HepG2 (cell line): ENCODE measurements around the gene MYOZ3. TPM values are rescaled to one million over a fixed set of nuclear protein-coding genes. Genes with fewer than 3 reads are reported as not detected.
A peak's percentile ranks its signal among the peaks of the same experiment; 100 is the strongest.

ENCODE experiments used
- ATAC-seq: fragments of 200-7000 bp; cut with Tn5 transposase; 3 replicates; pipeline ENCODE4 v1.9.1; 2020; ENCODE audit warnings: mild to moderate bottlenecking, moderate library complexity
- BruUV-seq: library from RNA; stranded (reverse); fragments of 400-500 nt; replicated peaks from 2 replicates; lab custom pipeline; 2021; lab: Mats Ljungman, UMichigan
- CTCF ChIA-PET: fragments of 300-600 bp; formaldehyde crosslinking; extraction: SDS; loops from one replicate; lab custom pipeline; 2021; ENCODE audit warnings: low total read pairs, inconsistent platforms, low intra/inter-chr PET ratio; lab: Yijun Ruan, JAX
- POLR2A ChIA-PET: fragments of 350-600 bp; sonication (Branson Sonifier 250); formaldehyde crosslinking; loops from one replicate; lab custom pipeline; 2020; ENCODE audit warnings: antibody characterized with exemption, inconsistent platforms; lab: Yijun Ruan, JAX
- DNase-seq: peaks from one replicate; pipeline ENCODE4 v3.0.0-alpha.2; 2015; ENCODE audit warnings: low spot score
- FAIRE-seq: peaks from 3 replicates; lab custom pipeline; 2011; peaks lifted over from hg19 to GRCh38; lab: Jason Lieb, UNC
- H2AFZ ChIP-seq: one replicate; pipeline ENCODE4 v1.6.1; 2011; ENCODE audit warnings: low read length, inconsistent platforms
- H3K27ac ChIP-seq: fragments of 300-600 bp; 3 replicates; pipeline ENCODE4 v1.8.0; 2011; ENCODE audit warnings: mixed run types, mild to moderate bottlenecking, mixed read lengths, low read length, inconsistent platforms; ENCODE audit not compliant: insufficient read depth; ENCODE audit errors: extremely low read length
- H3K27me3 ChIP-seq, 2 experiments: fragments of 200-600 bp in 1 of 2; 2 replicates in 1 of 2; 3 replicates in 1 of 2; pipeline versions ENCODE4 v1.6.0 to v1.8.0; 2011; ENCODE audit warnings: low read length in 2 of 2, mild to moderate bottlenecking in 2 of 2, moderate library complexity in 2 of 2, inconsistent platforms in 1 of 2; ENCODE audit not compliant: insufficient read depth in 2 of 2, control insufficient read depth in 1 of 2
- H3K36me3 ChIP-seq, 2 experiments: fragments of 200-600 bp in 1 of 2; replicated peaks in 1 of 2; 2 replicates in 1 of 2; 3 replicates in 1 of 2; pipeline versions ENCODE4 v1.5.1 to v1.8.0; 2011; ENCODE audit warnings: low read length in 2 of 2, inconsistent platforms in 1 of 2; ENCODE audit not compliant: insufficient read depth in 2 of 2, control insufficient read depth in 1 of 2
- H3K4me1 ChIP-seq: 2 replicates; pipeline ENCODE4 v1.5.1; 2012; ENCODE audit warnings: low read length, inconsistent platforms; ENCODE audit not compliant: insufficient read depth
- H3K4me2 ChIP-seq: 2 replicates; pipeline ENCODE4 v1.6.0; 2011; ENCODE audit warnings: low read depth, low read length, inconsistent platforms
- H3K4me3 ChIP-seq, 3 experiments: fragments of 200-600 bp in 1 of 3; sonication (generic), shearing (Covaris generic) in 1 of 3; replicated peaks in 1 of 3; 2 replicates each; pipeline ENCODE4 v1.5.1; 2011 to 2016; ENCODE audit warnings: low read length in 3 of 3, inconsistent platforms in 2 of 3, low read depth in 2 of 3, mild to moderate bottlenecking in 2 of 3, control low read depth in 1 of 3, mixed read lengths in 1 of 3; ENCODE audit not compliant: insufficient read depth in 1 of 3
- H3K79me2 ChIP-seq: one replicate; pipeline ENCODE4 v1.6.1; 2011; ENCODE audit warnings: low read length, inconsistent platforms; ENCODE audit not compliant: insufficient read depth
- H3K9ac ChIP-seq: 2 replicates; pipeline ENCODE4 v1.6.0; 2011; ENCODE audit warnings: mild to moderate bottlenecking, low read depth, low read length, inconsistent platforms; ENCODE audit not compliant: insufficient read depth
- H3K9me3 ChIP-seq: 2 replicates; pipeline ENCODE4 v1.5.1; 2012; ENCODE audit warnings: mild to moderate bottlenecking, low read length
- H4K20me1 ChIP-seq: 2 replicates; pipeline ENCODE4 v1.6.0; 2011; ENCODE audit warnings: inconsistent platforms, mild to moderate bottlenecking, low read length, moderate library complexity; ENCODE audit not compliant: insufficient read depth
- HNF4A ChIP-seq: sonication (generic); formaldehyde crosslinking; IDR thresholded peaks from 2 replicates; pipeline ENCODE4 v1.4.0; 2020; ENCODE audit warnings: missing genetic modification reagents
- PLRG1 ChIP-seq: fragments of 450-650 bp; conservative IDR thresholded peaks from 2 replicates; pipeline ENCODE4 v1.6.1; 2016
- RAD21 ChIP-seq: fragments of 450-650 bp; formaldehyde crosslinking; IDR thresholded peaks from 2 replicates; pipeline ENCODE4 v1.5.0; 2020; ENCODE audit warnings: mild to moderate bottlenecking
- ZNF766 ChIP-seq: sonication (generic); formaldehyde crosslinking; IDR thresholded peaks from 2 replicates; pipeline ENCODE4 v1.5.0; 2020; ENCODE audit warnings: missing genetic modification reagents, borderline replicate concordance
- WGBS: methylation state at CpG from one replicate; pipeline ENCODE4 v1.1.6; 2017; ENCODE audit warnings: low lambda C conversion rate; 5-methylcytosine and 5-hydroxymethylcytosine counted together
- in situ Hi-C: cut with HindIII; loops from 2 replicates; pipeline ENCODE4 v1.10.0; 2017; ENCODE audit warnings: low pct_unique_long_range_greater_than_20kb; ENCODE audit not compliant: extremely low pct_ligation_motif_present
- intact Hi-C: fragments of 100-400 bp; cut with micrococcal nuclease; formaldehyde crosslinking; loops from one replicate; pipeline ENCODE4 v1.10.0; 2022; ENCODE audit not compliant: unreplicated experiment
- polyA plus RNA-seq, 8 experiments: library from polyadenylated mRNA; depleted of rRNA in 3 of 8; stranded (reverse) in 7 of 8; unstranded in 1 of 8; fragments of >200 nt; fragmentation: Illumina TruSeq in 4 of 8; extraction: Trizol in 4 of 8; gene quantifications; 2 replicates each; pipeline versions ENCODE4 v1.2.1 to v1.2.3, GENCODE V29; 2011 to 2016; ENCODE audit warnings: low read depth in 4 of 8, missing spikeins in 1 of 8, mixed read lengths in 1 of 8; ENCODE audit not compliant: insufficient read depth in 1 of 8
- total RNA-seq, 5 experiments: library from RNA; depleted of rRNA; stranded (reverse); fragments of >200 nt; fragmentation: Illumina TruSeq; extraction: Trizol; gene quantifications; 2 replicates each; pipeline ENCODE4 v1.2.3, GENCODE V29; 2016; ENCODE audit warnings: low read depth in 1 of 5
- TF ChIP-seq, protein P1 (sequence below): IDR thresholded peaks from 2 replicates; pipeline ENCODE4 v1.6.1; 2016; ENCODE audit warnings: mild to moderate bottlenecking, missing biosample characterization, missing genetic modification reagents
- TF ChIP-seq, protein P2 (sequence below): sonication (generic); formaldehyde crosslinking; IDR thresholded peaks from 2 replicates; pipeline ENCODE4 v1.5.0; 2020; ENCODE audit warnings: mild to moderate bottlenecking, missing genetic modification reagents, moderate library complexity

Gene MYOZ3
- total and polyA plus RNA-seq, 2 of the 13 experiments (the other 11 are each of a cell fraction or from before 2014, with no cell fraction given) = 0.05 TPM; not detected in 1

DNA sequence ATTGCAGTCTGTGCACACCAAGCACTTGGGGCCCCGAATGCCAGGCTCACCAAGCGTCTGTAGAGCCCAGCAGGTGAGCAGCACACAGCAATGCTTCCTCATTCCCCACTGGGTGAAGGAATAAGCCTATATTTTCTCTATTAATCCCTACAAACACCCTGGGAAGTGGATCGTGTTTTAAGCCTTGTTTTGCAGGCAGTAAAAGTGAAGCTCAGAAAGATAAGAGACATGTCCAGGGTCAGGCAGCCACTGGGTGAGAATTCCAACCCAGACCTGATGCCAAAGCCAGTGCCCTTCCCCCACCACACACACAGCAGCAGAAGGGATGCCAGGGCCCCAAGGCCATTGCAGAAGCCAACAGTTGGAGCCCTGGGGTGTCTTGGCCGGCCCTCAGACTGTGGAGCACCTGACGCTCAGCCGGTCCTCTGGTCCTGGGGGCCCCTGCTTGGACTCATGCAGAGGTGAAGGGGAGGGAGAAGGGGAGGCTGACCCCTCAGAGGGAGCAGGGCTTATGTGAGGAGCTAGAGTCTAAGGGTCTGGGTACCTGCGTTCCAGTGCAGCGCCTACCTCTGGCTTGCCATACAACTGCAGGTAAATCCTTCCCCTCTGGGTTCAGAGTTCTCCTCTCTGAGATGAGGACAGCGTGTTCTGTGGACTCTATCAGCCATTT is 46.9 kb upstream of the MYOZ3 start:
- CTCF ChIA-PET = no interaction called here
- H3K9me3 ChIP-seq = no peaks in the 10 kb centered on the region
- no peak overlapping the region for H3K9ac ChIP-seq
- BruUV-seq = no TSS peak
- peak; percentile 53; the same call in 1 of the 2 replicates for TF ChIP-seq HNF4A
- 0 out of 2 replicates have a peak, but pooled peaks have one; percentile 20 for TF ChIP-seq RAD21 (CRISPR knock-in tag)
- TF ChIP-seq, protein P1, sequence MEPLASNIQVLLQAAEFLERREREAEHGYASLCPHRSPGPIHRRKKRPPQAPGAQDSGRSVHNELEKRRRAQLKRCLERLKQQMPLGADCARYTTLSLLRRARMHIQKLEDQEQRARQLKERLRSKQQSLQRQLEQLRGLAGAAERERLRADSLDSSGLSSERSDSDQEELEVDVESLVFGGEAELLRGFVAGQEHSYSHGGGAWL (CRISPR knock-in tag) = no peak
- TF ChIP-seq, protein P2, sequence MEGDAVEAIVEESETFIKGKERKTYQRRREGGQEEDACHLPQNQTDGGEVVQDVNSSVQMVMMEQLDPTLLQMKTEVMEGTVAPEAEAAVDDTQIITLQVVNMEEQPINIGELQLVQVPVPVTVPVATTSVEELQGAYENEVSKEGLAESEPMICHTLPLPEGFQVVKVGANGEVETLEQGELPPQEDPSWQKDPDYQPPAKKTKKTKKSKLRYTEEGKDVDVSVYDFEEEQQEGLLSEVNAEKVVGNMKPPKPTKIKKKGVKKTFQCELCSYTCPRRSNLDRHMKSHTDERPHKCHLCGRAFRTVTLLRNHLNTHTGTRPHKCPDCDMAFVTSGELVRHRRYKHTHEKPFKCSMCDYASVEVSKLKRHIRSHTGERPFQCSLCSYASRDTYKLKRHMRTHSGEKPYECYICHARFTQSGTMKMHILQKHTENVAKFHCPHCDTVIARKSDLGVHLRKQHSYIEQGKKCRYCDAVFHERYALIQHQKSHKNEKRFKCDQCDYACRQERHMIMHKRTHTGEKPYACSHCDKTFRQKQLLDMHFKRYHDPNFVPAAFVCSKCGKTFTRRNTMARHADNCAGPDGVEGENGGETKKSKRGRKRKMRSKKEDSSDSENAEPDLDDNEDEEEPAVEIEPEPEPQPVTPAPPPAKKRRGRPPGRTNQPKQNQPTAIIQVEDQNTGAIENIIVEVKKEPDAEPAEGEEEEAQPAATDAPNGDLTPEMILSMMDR (CRISPR knock-in tag) = peak; percentile 52
- no peak for TF ChIP-seq ZNF766
- TF ChIP-seq PLRG1 = no peak
- TF ChIP-seq, all 625 proteins: peak for 3
- H3K27me3 ChIP-seq = peaks cover 0 to 23% of the 10 kb centered on the region in 2 experiments; a peak in 2 of 5 replicates
- no peaks in the 10 kb centered on the region for H4K20me1 ChIP-seq
- peaks cover 74% of the 10 kb centered on the region for H3K4me1 ChIP-seq
- no peak overlapping the region for H3K4me2 ChIP-seq
- POLR2A ChIA-PET = interaction anchor here (1.2 kb wide), 1 partner anchor 87 kb away, joined by 4 read pairs; the partner anchor contains the start of gene RBM22
- H2AFZ ChIP-seq = no peak overlapping the region
- intact Hi-C loops (no loop called here), in situ Hi-C loops (no loop called here)
- no peak overlapping the region for H3K4me3 ChIP-seq
- WGBS = 17% methylated on average over 6 of the region's 9 CpGs
- DNase-seq = no peak
- FAIRE-seq = no peak
- H3K36me3 ChIP-seq = no peaks in the 10 kb centered on the region
- no peaks in the 10 kb centered on the region for H3K79me2 ChIP-seq
- ATAC-seq = peak; percentile 16; the same call in 1 of the 3 replicates
- no peak overlapping the region for H3K27ac ChIP-seq
